Trophoblast cell (in vitro differentiated cells and primary cell): Measurements from ENCODE around the gene UTP3.

Source experiments
- DNase-seq, 2 donors: peaks; one replicate each; pipeline ENCODE4 v3.0.0-alpha.2; 2016
- H2AFZ ChIP-seq: 2 replicates; pipeline ENCODE4 v1.6.1; 2013; ENCODE audit warnings: low read length, moderate library complexity, mild to moderate bottlenecking; ENCODE audit not compliant: insufficient read depth, poor library complexity
- H2AK5ac ChIP-seq: 2 replicates; pipeline ENCODE4 v1.6.1; 2013; ENCODE audit warnings: mild to moderate bottlenecking, low read length
- H2BK120ac ChIP-seq: 2 replicates; pipeline ENCODE4 v1.6.1; 2013; ENCODE audit warnings: low read length, mild to moderate bottlenecking, moderate library complexity; ENCODE audit not compliant: insufficient read depth, poor library complexity
- H2BK12ac ChIP-seq: 2 replicates; pipeline ENCODE4 v1.6.1; 2013; ENCODE audit warnings: mild to moderate bottlenecking, low read length, moderate library complexity
- H2BK5ac ChIP-seq: 2 replicates; pipeline ENCODE4 v1.6.1; 2013; ENCODE audit warnings: low read length, low read depth, moderate library complexity, mild to moderate bottlenecking; ENCODE audit not compliant: poor library complexity
- H3K14ac ChIP-seq: 2 replicates; pipeline ENCODE4 v1.6.1; 2013; ENCODE audit warnings: mild to moderate bottlenecking, low read length
- H3K18ac ChIP-seq: 2 replicates; pipeline ENCODE4 v1.6.1; 2013; ENCODE audit warnings: mild to moderate bottlenecking, low read length
- H3K23ac ChIP-seq: 2 replicates; pipeline ENCODE4 v1.6.1; 2013; ENCODE audit warnings: low read length
- H3K27ac ChIP-seq: 2 replicates; pipeline ENCODE4 v1.5.1; 2013; ENCODE audit warnings: low read depth, mild to moderate bottlenecking, inconsistent platforms, low read length, moderate library complexity
- H3K27me3 ChIP-seq: 2 replicates; pipeline ENCODE4 v1.6.1; 2013; ENCODE audit warnings: inconsistent platforms, mild to moderate bottlenecking, low read length, moderate library complexity; ENCODE audit not compliant: insufficient read depth
- H3K36me3 ChIP-seq, 2 experiments: 1 replicate in 1 of 2; 2 replicates in 1 of 2; pipeline ENCODE4 v1.6.1; 2013; ENCODE audit warnings: low read length in 2 of 2, mild to moderate bottlenecking in 2 of 2, moderate library complexity in 1 of 2; ENCODE audit not compliant: insufficient read depth in 2 of 2, control insufficient read depth in 1 of 2
- H3K4ac ChIP-seq: 2 replicates; pipeline ENCODE4 v1.6.1; 2013; ENCODE audit warnings: low read depth, mild to moderate bottlenecking, low read length, moderate library complexity
- H3K4me1 ChIP-seq, 2 experiments: 1 replicate in 1 of 2; 2 replicates in 1 of 2; pipeline ENCODE4 v1.6.1; 2013; ENCODE audit warnings: low read length in 2 of 2, mild to moderate bottlenecking in 2 of 2, moderate library complexity in 1 of 2; ENCODE audit not compliant: insufficient read depth in 2 of 2, control insufficient read depth in 1 of 2
- H3K4me2 ChIP-seq: 2 replicates; pipeline ENCODE4 v1.6.1; 2013; ENCODE audit warnings: inconsistent platforms, mild to moderate bottlenecking, low read length, moderate library complexity
- H3K4me3 ChIP-seq: 2 replicates; pipeline ENCODE4 v1.5.1; 2013; ENCODE audit warnings: mild to moderate bottlenecking, low read depth, low read length, inconsistent platforms
- H3K79me1 ChIP-seq: one replicate; pipeline ENCODE4 v1.6.1; 2013; ENCODE audit warnings: low read length
- H3K79me2 ChIP-seq: 2 replicates; pipeline ENCODE4 v1.6.1; 2013; ENCODE audit warnings: low read length, mild to moderate bottlenecking; ENCODE audit not compliant: control insufficient read depth, insufficient read depth, poor library complexity
- H3K9ac ChIP-seq: 2 replicates; pipeline ENCODE4 v1.6.1; 2013; ENCODE audit warnings: mild to moderate bottlenecking, low read length
- H3K9me3 ChIP-seq: 2 replicates; pipeline ENCODE4 v1.6.1; 2013; ENCODE audit warnings: low read depth, mild to moderate bottlenecking, control low read depth, inconsistent platforms, low read length; ENCODE audit not compliant: insufficient read depth
- H4K12ac ChIP-seq: 2 replicates; pipeline ENCODE4 v1.6.1; 2013; ENCODE audit warnings: low read depth, mild to moderate bottlenecking, low read length, moderate library complexity
- H4K8ac ChIP-seq: 2 replicates; pipeline ENCODE4 v1.6.1; 2013; ENCODE audit warnings: low read depth, mild to moderate bottlenecking, low read length, moderate library complexity
- H4K91ac ChIP-seq: one replicate; pipeline ENCODE4 v1.6.1; 2013; ENCODE audit warnings: low read depth, mild to moderate bottlenecking, low read length, moderate library complexity
- WGBS: extraction: QIAGEN DNeasy Blood & Tissue Kit; methylation state at CpG from one replicate; pipeline ENCODE4 v1.1.7; 2013; ENCODE audit warnings: missing lambda C conversion rate; ENCODE audit not compliant: insufficient read length, insufficient coverage; ENCODE audit errors: extremely low coverage; 5-methylcytosine and 5-hydroxymethylcytosine counted together

UTP3 gene

GRCh38 chr4:70671091-70671490 lies 17.2 kb upstream of the UTP3 start:
- no peak overlapping the region for H3K4ac ChIP-seq
- H3K79me2 ChIP-seq = no peaks in the 10 kb centered on the region
- H4K12ac ChIP-seq = no peak overlapping the region
- no peak overlapping the region for H2BK5ac ChIP-seq
- H3K4me1 ChIP-seq = no peaks in the 10 kb centered on the region
- H3K23ac ChIP-seq = no peak overlapping the region
- H2AK5ac ChIP-seq = no peak overlapping the region
- no peak overlapping the region for H3K27ac ChIP-seq
- H3K18ac ChIP-seq = no peak overlapping the region
- no peak overlapping the region for H4K8ac ChIP-seq
- no peak overlapping the region for H3K14ac ChIP-seq
- no peak overlapping the region for H3K4me3 ChIP-seq
- no peak overlapping the region for H2BK12ac ChIP-seq
- WGBS = no CpG with 5 or more reads among the region's 2 CpGs
- no peak overlapping the region for H2BK120ac ChIP-seq
- no peak overlapping the region for H3K9ac ChIP-seq
- H4K91ac ChIP-seq = no peak overlapping the region
- DNase-seq = no peak
- H3K79me1 ChIP-seq = no peaks in the 10 kb centered on the region
- H3K9me3 ChIP-seq = no peaks in the 10 kb centered on the region
- no peak overlapping the region for H3K4me2 ChIP-seq
- no peaks in the 10 kb centered on the region for H3K27me3 ChIP-seq
- H2AFZ ChIP-seq = no peak overlapping the region
- H3K36me3 ChIP-seq = no peaks in the 10 kb centered on the region

- Histone ChIP-seq H2BK5ac (no peak overlapping the region), H3K27me3 (no peaks in the 10 kb centered on the region), H2BK12ac (no peak overlapping the region), H3K79me1 (no peaks in the 10 kb centered on the region), H4K91ac (no peak overlapping the region), H3K9me3 (no peaks in the 10 kb centered on the region), H3K4me2 (no peak overlapping the region), H3K14ac (no peak overlapping the region), H3K4me1 (no peaks in the 10 kb centered on the region), H3K18ac (no peak overlapping the region), H2AK5ac (no peak overlapping the region), H3K36me3 (no peaks in the 10 kb centered on the region), H3K4me3 (no peak overlapping the region), H2BK120ac (no peak overlapping the region), H3K27ac (no peak overlapping the region), H3K79me2 (no peaks in the 10 kb centered on the region), H2AFZ (no peak overlapping the region), H3K4ac (no peak overlapping the region), H4K12ac (no peak overlapping the region), H4K8ac (no peak overlapping the region), H3K23ac (no peak overlapping the region), H3K9ac (no peak overlapping the region)
- DNase-seq = no peak
Observed at GRCh38 chr4:70674191-70674590, 14.1 kb upstream of the UTP3 start.

- H3K79me2 ChIP-seq = no peaks in the 10 kb centered on the region
- H2BK12ac ChIP-seq = no peak overlapping the region
- H3K18ac ChIP-seq = no peak overlapping the region
- no peak overlapping the region for H3K14ac ChIP-seq
- no peaks in the 10 kb centered on the region for H3K27me3 ChIP-seq
- H3K4ac ChIP-seq = no peak overlapping the region
- no peaks in the 10 kb centered on the region for H3K36me3 ChIP-seq
- H3K4me2 ChIP-seq = no peak overlapping the region
- no peak overlapping the region for H2AK5ac ChIP-seq
- no peaks in the 10 kb centered on the region for H3K9me3 ChIP-seq
- DNase-seq = no peak
- H3K27ac ChIP-seq = no peak overlapping the region
- WGBS = no CpG with 5 or more reads among the region's 1 CpG
- no peaks in the 10 kb centered on the region for H3K79me1 ChIP-seq
- H4K8ac ChIP-seq = no peak overlapping the region
- H4K91ac ChIP-seq = no peak overlapping the region
- no peak overlapping the region for H3K23ac ChIP-seq
- H3K4me3 ChIP-seq = no peak overlapping the region
- H3K4me1 ChIP-seq = no peaks in the 10 kb centered on the region
- H2AFZ ChIP-seq = no peak overlapping the region
- no peak overlapping the region for H4K12ac ChIP-seq
- no peak overlapping the region for H2BK120ac ChIP-seq
- H3K9ac ChIP-seq = no peak overlapping the region
- no peak overlapping the region for H2BK5ac ChIP-seq
Observed at GRCh38 chr4:70674731-70675130, 13.6 kb upstream of the UTP3 start.

- no CpG with 5 or more reads among the region's 6 CpGs for WGBS
- no peak overlapping the region for H3K14ac ChIP-seq
- no peaks in the 10 kb centered on the region for H3K9me3 ChIP-seq
- H4K12ac ChIP-seq = no peak overlapping the region
- no peak overlapping the region for H2AK5ac ChIP-seq
- no peaks in the 10 kb centered on the region for H3K79me1 ChIP-seq
- no peak overlapping the region for H4K8ac ChIP-seq
- H3K4me2 ChIP-seq = no peak overlapping the region
- no peak overlapping the region for H3K4me3 ChIP-seq
- H2BK5ac ChIP-seq = no peak overlapping the region
- H2BK120ac ChIP-seq = no peak overlapping the region
- H2BK12ac ChIP-seq = no peak overlapping the region
- no peaks in the 10 kb centered on the region for H3K79me2 ChIP-seq
- no peak overlapping the region for H2AFZ ChIP-seq
- H3K9ac ChIP-seq = no peak overlapping the region
- no peak overlapping the region for H3K27ac ChIP-seq
- H3K36me3 ChIP-seq = no peaks in the 10 kb centered on the region
- H3K23ac ChIP-seq = no peak overlapping the region
- H4K91ac ChIP-seq = no peak overlapping the region
- no peaks in the 10 kb centered on the region for H3K4me1 ChIP-seq
- no peak overlapping the region for H3K18ac ChIP-seq
- no peaks in the 10 kb centered on the region for H3K27me3 ChIP-seq
- H3K4ac ChIP-seq = no peak overlapping the region
- no peak for DNase-seq
Observed at GRCh38 chr4:70676554-70677090, 11.7 kb upstream of the UTP3 start.
